Measurements from ENCODE around the gene FBXO40.
A peak's percentile ranks its signal among the peaks of the same experiment; 100 is the strongest.
"Not testable (repeated sequence)": the region's sequence is repeated elsewhere in the genome, so short reads cannot be mapped to it uniquely, and the experiment has no call there.

FBXO40 gene, protein sequence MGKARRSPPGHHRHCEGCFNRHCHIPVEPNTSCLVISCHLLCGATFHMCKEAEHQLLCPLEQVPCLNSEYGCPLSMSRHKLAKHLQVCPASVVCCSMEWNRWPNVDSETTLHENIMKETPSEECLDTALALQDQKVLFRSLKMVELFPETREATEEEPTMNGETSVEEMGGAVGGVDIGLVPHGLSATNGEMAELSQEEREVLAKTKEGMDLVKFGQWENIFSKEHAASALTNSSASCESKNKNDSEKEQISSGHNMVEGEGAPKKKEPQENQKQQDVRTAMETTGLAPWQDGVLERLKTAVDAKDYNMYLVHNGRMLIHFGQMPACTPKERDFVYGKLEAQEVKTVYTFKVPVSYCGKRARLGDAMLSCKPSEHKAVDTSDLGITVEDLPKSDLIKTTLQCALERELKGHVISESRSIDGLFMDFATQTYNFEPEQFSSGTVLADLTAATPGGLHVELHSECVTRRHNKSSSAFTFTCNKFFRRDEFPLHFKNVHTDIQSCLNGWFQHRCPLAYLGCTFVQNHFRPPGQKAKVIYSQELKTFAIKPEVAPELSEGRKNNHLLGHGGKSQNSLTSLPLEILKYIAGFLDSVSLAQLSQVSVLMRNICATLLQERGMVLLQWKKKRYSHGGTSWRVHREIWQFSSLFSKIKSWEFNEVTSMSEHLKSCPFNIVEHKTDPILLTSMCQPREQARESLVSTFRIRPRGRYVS

GRCh38 chr3:121592856-121593702, at the start of gene FBXO40:
Gene FBXO40, plus strand, starts transcription at chr3:121593379. Its CDS starts 27,197 bp downstream, at chr3:121620576.
- no peak for DNase-seq

- DNase-seq = no peak
Measured at GRCh38 chr3:121545049-121545573, 48.1 kb upstream of the FBXO40 start.

GRCh38 chr3:121545574-121546455, 47.4 kb upstream of the FBXO40 start, which contains the start of gene POLQ:
Gene POLQ, minus strand, starts transcription at chr3:121545988. Its CDS starts 111 bp downstream, at chr3:121545877.
- peak in 13 of 14 donors; percentile 30 to 89 (median 80) for DNase-seq

DNA sequence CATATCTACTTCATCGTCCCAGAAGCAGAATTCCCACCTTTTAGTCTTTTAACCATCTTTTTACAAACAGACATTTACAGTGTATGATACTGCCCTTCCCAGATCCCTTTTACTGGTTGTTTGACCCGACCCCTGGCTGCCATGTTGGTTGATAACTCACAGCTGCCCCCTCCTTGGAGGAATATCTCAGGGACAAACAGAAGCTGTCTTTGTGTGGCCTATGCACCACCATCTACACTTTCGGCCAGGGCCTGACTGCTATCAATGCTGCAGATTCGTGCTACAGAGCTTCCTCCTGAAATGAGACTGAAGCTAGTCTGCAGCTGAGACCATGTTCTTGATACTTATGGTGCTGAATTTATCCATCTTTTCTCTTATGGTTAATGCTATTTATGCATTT, 40.8 kb upstream of the FBXO40 start:
- peak in 6 of 14 donors; percentile 1 to 17 (median 6) for DNase-seq

GRCh38 chr3:121552797-121553196, 40.4 kb upstream of the FBXO40 start:
- DNase-seq = no peak

DNA sequence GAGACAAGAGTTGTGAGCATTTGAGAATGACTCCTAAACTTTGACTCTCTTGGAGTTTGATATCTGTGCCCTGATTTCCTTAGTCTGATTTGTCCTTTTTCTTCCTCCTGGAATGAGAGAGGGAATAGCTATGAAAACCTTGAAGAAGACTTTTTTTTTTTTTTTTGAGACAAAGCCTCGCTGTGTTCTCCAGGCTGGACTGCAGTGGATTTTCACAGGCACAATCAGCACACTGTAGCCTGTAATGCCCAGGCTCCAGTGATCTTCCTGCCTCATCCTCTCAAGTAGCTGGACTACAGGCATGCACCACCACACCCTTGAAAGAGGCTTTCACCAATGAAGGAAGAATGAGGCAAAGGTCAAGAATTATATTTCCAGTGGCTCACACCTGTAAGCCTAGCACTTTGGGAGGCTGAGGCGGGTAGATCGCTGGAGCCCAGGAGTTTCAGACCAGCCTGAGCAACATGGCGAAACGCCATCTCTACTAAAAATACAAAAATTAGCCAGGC, 35.7 kb upstream of the FBXO40 start:
- no peak for DNase-seq

GRCh38 chr3:121562148-121562547, 31.0 kb upstream of the FBXO40 start:
- no peak for DNase-seq

DNA sequence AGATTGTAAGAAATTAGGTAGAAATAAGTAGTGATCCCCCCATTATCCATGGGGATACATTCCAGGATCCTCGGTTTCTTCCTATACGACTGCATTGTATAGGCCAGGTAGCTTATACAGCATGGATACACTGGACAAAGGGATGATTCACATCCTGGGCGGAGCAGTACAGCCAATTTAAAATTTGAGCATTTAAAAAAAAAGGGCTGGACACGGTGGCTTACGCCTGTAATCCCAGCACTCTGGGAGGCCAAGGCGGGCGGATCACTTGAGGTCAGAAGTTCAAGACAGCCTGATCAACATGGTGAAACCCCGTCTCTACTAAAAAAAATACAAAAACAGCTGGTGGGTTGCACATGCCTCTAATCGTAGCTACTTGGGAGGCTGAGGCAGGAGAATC, 26.4 kb upstream of the FBXO40 start:
- DNase-seq = no peak

DNA sequence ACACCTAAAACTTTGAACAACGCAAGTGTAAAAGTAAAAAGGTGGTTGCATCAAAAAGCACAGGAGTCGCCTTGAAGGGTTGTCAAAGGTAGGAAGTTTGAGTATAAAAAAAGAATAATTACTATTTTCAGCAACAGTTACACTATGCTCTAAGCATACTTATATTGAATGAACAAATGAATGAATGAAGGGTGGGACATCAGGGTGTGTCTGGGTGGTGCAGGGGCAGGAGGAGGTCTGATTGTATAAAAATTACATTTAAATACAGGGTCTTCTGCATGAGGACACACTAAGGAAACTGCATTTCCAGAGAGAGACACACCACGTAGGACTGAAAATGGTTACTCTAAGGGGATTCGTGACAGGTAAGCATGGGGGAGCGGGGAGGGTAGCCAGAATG, 25.5 kb upstream of the FBXO40 start, which contains the start of gene ARGFX:
ARGFX (plus strand) TSS at position 301 of the 400 bp plus-strand sequence. CDS start 2,765 bp downstream, outside the sequence.
- DNase-seq = no peak

- DNase-seq = no peak
Measured at GRCh38 chr3:121574449-121574848, 18.7 kb upstream of the FBXO40 start.

- DNase-seq = no peak
Measured at GRCh38 chr3:121581691-121582090, 11.5 kb upstream of the FBXO40 start.

GRCh38 chr3:121584418-121584817, 8.8 kb upstream of the FBXO40 start:
- no peak for DNase-seq

DNA sequence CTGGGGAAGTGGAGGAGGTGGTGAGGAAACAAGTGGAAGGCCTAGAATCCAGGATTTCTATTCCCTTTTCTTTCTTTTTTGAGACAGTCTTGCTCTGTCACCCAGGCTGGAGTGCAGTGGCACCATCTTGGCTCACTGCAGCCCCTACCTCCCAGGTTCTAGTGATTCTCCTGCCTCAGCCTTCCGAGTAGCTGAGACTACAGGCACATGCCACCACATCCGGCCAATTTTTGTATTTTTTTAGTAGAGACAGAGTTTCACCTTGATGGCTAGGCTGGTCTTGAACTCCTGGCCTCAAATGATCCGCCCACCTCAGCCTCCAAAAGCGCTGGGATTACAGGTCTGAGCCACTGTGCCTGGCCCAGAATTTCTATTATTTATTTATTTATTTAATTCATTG, 627 bp downstream of the FBXO40 start:
- not testable (repeated sequence) for DNase-seq

DNA sequence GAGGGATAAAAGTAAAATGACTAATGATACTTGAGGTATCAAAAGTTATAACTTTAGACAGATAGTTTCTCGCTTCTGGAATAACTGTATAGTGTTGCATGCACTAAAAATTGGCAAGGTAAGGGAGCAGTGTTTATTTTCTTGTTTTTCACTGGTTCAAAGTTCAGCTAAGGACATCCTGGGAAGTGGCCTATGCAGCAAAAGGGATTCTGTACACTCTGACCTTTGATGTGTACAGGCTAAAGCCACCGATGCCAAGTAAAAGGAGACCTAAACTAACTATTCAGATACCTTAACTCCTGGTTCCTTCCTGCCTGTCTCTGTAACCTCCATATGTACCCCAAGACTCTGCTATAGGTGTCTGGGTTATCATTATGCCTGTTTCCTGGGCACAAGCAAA, 1.7 kb downstream of the FBXO40 start:
- DNase-seq = no peak

DNA sequence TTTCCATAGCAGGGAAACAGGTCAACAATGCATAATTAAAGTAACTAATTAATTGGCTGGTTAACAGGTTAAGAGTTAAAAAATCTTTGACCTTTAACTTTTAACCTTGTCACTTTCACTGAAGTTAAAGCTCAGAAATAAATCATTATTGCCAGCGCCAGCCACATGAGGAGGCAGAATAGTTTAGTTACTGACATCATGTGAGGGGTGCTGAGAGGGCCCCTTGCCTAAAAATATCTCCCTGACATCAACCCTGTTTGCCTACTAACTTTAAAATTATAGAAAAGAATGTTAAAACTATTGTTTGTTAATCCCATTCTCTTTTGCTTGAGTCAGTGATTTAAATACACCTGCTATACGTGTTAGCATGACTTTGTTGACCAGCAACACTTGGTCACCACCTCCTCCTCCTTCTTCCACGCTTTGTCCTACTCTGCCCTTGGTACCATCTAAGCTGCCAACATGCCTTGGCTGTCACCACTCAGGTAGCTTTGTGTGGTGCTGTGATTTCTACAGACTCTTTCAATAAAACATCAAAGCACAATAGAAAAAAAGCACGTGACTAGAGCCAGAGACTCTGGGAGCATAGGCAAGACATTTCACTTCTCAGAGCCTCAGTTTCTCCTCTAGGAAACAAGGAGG, 2.7 kb downstream of the FBXO40 start:
- no peak for DNase-seq

GRCh38 chr3:121598564-121598963, 5.4 kb downstream of the FBXO40 start:
- DNase-seq = no peak

GRCh38 chr3:121599900-121600299, 6.7 kb downstream of the FBXO40 start:
- DNase-seq = not testable (repeated sequence)

DNA sequence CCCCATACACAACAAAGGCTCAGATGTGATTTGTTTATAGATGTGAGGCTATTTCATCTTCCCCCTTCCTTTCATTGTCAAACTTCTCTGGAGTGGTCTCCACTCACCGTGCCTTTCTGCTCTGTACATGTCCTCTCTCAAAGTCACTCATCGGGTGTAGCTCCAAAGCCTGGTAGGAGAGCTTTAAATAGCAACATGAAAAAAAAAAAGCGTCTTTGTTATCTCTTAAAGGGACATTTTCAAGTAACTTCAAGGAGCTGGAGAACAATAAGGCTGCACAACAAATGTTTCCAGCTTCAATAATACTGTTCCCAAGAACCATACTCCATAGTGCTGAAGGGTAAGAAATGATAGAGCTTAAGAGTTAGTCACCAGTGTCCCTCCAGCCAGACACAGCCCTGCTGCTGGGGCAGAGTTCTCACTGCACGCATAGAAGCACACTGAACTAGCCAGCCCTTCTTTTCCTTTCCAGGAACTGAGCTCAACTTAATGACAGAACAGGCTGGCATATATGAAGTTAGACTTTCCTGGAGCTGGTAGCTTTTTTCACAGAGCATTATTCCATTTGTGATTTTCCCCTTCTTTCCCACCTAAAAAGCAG, 8.1 kb downstream of the FBXO40 start:
- no peak for DNase-seq

DNA sequence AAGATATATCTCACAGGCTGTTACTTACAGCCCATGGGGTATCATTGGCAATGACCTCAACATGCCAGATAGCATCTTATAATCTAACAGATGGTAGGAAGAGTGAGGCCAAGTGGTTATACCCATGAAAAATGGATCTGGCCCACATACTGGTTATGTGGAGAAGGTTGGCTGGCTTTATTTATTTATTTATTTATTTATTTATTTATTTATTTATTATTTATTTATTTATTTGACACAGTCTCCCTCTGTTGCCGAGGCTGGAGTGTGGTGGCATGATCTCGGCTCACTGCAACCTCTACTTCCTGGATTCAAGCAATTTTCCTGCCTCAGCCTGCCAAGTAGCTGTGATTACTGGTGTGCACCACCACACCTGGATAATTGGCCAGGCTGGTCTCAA, 11.6 kb downstream of the FBXO40 start:
- DNase-seq = no peak

DNA sequence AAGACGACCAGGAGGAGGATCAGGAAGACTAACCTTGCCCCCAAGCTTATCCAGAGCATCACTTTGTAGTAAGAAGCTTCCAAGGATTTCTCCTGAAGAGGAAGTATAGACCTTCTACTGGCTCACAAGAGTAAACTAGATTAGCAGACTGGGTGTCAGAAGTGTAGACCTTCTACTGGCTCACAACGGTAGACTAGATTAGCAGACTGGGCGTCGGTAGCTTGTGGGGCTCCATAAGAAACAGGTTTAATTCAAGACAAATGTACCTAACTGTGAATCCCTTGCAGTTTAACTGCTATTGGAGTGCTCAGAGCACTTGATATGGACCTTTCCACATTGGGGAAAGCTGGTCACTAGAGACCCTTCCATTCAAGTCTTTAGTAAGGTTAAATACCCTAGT, 12.9 kb downstream of the FBXO40 start:
- no peak for DNase-seq
